OCI-LY7 (cell line): ENCODE measurements around the gene KRTAP9-7.
"Not testable (repeated sequence)": the region's sequence is repeated elsewhere in the genome, so short reads cannot be mapped to it uniquely, and the experiment has no call there.

Experiments
- EZH2phosphoT487 ChIP-seq: fragments of 200-600 bp; sonication (generic); IDR thresholded peaks from 2 replicates; pipeline ENCODE4 v1.6.1; 2018; ENCODE audit warnings: low read depth, borderline replicate concordance, mild to moderate bottlenecking, mixed run types, antibody characterized with exemption, low read length, moderate library complexity, mixed read lengths
- TF ChIP-seq, protein P1 (sequence below): fragments of 200-600 bp; sonication (generic); conservative IDR thresholded peaks from 2 replicates; pipeline ENCODE4 v1.5.1; 2014; ENCODE audit warnings: mild to moderate bottlenecking, antibody characterized with exemption, low read length, moderate library complexity, mixed read lengths

DNA sequence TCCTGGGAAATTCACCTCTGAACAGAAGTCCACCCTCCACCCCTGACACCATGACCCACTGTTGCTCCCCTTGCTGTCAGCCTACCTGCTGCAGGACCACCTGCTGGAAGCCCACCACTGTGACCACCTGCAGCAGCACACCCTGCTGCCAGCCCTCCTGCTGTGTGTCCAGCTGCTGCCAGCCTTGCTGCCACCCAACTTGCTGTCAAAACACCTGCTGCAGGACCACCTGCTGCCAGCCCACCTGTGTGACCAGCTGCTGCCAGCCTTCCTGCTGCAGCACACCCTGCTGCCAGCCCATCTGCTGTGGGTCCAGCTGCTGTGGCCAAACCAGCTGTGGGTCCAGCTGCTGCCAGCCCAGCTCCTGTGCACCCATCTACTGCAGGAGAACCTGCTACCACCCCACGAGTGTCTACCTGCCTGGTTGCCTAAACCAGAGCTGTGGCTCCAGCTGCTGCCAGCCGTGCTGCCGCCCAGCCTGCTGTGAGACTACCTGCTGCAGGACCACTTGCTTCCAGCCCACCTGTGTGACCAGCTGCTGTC is at the start of gene KRTAP9-7:
- TF ChIP-seq, protein P1, sequence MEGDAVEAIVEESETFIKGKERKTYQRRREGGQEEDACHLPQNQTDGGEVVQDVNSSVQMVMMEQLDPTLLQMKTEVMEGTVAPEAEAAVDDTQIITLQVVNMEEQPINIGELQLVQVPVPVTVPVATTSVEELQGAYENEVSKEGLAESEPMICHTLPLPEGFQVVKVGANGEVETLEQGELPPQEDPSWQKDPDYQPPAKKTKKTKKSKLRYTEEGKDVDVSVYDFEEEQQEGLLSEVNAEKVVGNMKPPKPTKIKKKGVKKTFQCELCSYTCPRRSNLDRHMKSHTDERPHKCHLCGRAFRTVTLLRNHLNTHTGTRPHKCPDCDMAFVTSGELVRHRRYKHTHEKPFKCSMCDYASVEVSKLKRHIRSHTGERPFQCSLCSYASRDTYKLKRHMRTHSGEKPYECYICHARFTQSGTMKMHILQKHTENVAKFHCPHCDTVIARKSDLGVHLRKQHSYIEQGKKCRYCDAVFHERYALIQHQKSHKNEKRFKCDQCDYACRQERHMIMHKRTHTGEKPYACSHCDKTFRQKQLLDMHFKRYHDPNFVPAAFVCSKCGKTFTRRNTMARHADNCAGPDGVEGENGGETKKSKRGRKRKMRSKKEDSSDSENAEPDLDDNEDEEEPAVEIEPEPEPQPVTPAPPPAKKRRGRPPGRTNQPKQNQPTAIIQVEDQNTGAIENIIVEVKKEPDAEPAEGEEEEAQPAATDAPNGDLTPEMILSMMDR: not testable (repeated sequence)
- not testable (repeated sequence) for TF ChIP-seq EZH2phosphoT487
